ENCODE data around the gene CHST7.

CHST7 gene

DNA sequence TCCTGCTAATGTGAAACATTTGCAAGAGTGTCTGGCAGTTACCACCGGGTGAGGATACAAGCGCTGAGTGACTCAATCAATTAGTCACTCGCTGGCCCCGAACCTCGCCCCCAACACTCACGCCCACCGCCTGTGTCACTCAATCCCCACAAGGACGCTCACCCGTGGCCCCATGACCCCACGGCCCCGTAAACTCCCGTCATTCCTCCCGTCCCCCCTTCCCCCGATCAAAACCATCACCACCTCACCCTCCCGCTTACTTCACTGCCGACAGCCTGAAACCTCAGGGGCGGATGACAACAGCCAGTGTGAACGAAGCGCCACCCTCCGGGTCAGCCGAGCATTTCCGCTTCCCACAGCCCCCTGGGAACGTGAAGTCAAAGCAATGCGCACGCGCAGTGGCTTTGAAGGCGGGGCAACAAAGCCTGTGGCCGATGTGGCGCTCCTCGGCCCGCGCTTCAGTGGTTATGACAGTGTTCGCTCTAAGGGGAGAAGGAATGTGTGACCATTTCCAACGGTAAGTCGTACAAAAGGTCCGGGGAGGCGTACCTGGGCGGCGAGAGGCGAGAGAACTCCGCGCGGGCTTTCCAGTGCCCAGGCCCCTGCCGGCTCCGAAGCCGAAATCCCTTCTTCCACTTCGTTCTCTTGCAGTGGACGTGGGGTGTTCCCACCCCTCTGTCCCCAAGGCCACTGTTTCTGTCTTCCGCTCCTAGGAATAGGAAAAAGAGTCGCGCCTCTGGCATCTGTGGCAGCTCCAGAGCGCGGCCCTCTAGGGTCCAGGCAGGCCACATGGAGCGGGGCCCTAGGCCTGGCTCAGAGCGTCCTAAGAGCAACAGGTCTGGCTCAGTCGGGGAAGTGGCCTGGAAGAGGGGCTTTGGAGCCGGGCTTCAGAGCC, 28.2 kb upstream of the CHST7 start, which contains the start of gene ZNF674:
TSS of gene ZNF674 (minus strand) at position 311 of the 895 bp plus-strand sequence. CDS start 3,334 bp downstream, outside the sequence.
- no peaks in the 10 kb centered on the region for H3K9me3 ChIP-seq
- H3K27ac ChIP-seq, result peak within 1 kb of the TSS; percentile 87
- H3K4me3 ChIP-seq (ENCODE audit: low read depth in 1 of 2, low read length in 1 of 2), result peak within 1 kb of the TSS; percentile 68 to 81
- H3K4me1 ChIP-seq (ENCODE audit: control insufficient read depth in 1 of 2, insufficient read depth in 1 of 2, low read depth in 1 of 2, low read length in 1 of 2), result peaks cover 10 to 28% of the 10 kb centered on the region in 2 experiments
- no peaks in the 10 kb centered on the region for H3K36me3 ChIP-seq
- TF ChIP-seq, protein P1, sequence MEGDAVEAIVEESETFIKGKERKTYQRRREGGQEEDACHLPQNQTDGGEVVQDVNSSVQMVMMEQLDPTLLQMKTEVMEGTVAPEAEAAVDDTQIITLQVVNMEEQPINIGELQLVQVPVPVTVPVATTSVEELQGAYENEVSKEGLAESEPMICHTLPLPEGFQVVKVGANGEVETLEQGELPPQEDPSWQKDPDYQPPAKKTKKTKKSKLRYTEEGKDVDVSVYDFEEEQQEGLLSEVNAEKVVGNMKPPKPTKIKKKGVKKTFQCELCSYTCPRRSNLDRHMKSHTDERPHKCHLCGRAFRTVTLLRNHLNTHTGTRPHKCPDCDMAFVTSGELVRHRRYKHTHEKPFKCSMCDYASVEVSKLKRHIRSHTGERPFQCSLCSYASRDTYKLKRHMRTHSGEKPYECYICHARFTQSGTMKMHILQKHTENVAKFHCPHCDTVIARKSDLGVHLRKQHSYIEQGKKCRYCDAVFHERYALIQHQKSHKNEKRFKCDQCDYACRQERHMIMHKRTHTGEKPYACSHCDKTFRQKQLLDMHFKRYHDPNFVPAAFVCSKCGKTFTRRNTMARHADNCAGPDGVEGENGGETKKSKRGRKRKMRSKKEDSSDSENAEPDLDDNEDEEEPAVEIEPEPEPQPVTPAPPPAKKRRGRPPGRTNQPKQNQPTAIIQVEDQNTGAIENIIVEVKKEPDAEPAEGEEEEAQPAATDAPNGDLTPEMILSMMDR (IDR thresholded peaks at IDR 0.05), result peak; percentile 70
- no peaks in the 10 kb centered on the region for H3K27me3 ChIP-seq

DNA sequence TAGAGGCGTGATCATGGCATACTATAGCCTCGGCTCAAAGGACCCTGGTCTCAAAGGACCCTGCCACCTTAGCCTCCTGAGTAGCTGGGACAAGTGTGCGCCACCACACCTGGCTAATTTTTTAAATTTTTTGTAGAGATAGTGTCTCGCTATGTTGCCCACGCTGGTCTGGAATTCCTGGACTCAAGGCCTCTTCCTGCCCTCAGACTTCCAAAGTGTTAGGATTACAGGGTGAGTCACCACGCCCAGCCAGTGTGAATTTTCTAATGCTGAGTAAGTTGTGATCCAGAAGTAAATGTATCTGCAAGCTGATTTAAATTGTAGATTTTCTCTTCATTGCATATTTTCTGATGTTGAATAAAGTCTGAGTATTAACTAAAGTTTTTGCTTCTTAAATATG, 25.7 kb upstream of the CHST7 start:
- H3K27me3 ChIP-seq, result no peaks in the 10 kb centered on the region
- H3K36me3 ChIP-seq, result no peaks in the 10 kb centered on the region
- H3K27ac ChIP-seq, result no peak overlapping the region
- TF ChIP-seq, protein P1 (IDR thresholded peaks at IDR 0.05), result no peak
- peaks cover 10 to 28% of the 10 kb centered on the region in 2 experiments for H3K4me1 ChIP-seq (ENCODE audit: control insufficient read depth in 1 of 2, insufficient read depth in 1 of 2, low read depth in 1 of 2, low read length in 1 of 2)
- H3K9me3 ChIP-seq, result no peaks in the 10 kb centered on the region
- H3K4me3 ChIP-seq (ENCODE audit: low read depth in 1 of 2, low read length in 1 of 2), result no peak overlapping the region

DNA sequence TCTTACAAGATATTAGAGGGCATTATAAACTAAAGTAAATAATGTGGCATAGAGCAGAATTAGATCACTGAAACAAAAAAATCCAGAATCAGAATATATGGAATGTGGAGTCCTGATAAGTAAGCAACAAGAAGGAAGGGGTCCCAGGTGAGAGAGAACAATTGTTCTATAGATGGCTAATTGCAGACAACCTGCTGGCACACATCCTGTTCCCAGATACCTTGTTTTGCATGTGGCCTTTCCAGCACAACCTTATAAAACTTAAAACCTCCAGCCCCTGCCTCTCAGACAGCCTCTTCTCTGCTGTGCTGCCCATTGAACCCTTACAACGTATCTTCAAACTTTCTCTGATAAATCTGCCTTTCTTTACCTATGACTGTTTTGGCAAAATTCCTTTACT, 23.7 kb upstream of the CHST7 start:
- H3K27ac ChIP-seq, result no peak overlapping the region
- no peaks in the 10 kb centered on the region for H3K9me3 ChIP-seq
- peaks cover 8 to 10% of the 10 kb centered on the region in 2 experiments for H3K4me1 ChIP-seq (ENCODE audit: control insufficient read depth in 1 of 2, insufficient read depth in 1 of 2, low read depth in 1 of 2, low read length in 1 of 2)
- H3K36me3 ChIP-seq, result no peaks in the 10 kb centered on the region
- H3K4me3 ChIP-seq (ENCODE audit: low read depth in 1 of 2, low read length in 1 of 2), result no peak overlapping the region
- TF ChIP-seq, protein P1 (IDR thresholded peaks at IDR 0.05), result no peak
- H3K27me3 ChIP-seq, result no peaks in the 10 kb centered on the region

DNA sequence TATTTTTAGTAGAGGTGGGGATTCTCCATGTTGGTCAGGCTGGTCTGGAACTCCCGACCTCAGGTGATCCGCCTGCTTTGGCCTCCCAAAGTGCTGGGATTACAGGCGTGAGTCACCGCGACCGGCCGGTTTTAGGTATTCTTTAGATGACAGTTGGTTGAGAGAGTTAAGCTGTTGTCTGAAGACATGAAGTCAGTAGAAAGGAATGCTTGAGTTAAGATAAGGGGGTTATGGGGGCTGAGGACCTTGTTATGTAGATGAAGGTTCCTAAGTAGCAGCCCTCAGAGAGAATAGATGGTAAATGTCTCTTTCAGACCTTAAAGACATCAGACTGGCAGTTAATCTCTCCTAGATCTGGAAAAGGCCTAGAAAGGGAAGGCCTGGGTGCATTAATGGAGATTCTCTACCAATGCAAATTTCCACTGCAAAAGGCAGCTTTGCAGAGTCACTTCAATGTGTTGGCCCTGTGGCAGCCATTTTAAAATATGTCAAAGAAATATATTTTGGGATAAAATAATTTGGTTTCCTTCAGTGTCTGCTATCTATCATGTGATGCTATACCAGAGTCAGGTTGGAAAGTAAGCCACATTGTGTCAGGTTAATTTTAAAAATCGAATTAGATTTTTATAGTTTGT, 22.0 kb upstream of the CHST7 start:
- Histone ChIP-seq H3K27me3 (no peaks in the 10 kb centered on the region), H3K4me1 (ENCODE audit: control insufficient read depth in 1 of 2, insufficient read depth in 1 of 2, low read depth in 1 of 2, low read length in 1 of 2) (no peaks in the 10 kb centered on the region), H3K27ac (no peak overlapping the region), H3K36me3 (no peaks in the 10 kb centered on the region), H3K4me3 (ENCODE audit: low read depth in 1 of 2, low read length in 1 of 2) (no peak overlapping the region), H3K9me3 (no peaks in the 10 kb centered on the region)
- TF ChIP-seq, protein P1 (IDR thresholded peaks at IDR 0.05), result no peak

DNA sequence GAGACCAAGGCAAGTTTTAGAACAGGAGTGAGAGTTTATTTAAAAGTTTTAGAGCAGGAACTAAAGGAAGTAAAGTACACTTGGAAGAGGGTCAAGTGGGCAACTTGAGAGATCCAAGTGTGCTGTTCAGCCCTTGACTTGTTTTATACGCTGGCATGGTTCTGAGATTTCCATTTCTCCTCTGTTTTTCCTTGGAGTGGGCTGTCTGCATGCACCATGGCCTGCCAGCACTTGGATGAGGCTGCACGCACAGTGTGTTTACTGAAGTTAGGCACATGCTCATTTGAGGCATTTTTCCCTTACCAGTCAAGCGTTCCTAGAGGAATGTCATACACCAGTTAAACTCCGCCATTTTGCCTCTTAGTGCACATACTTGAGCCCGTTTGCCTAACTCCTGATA, 19.6 kb upstream of the CHST7 start:
- Histone ChIP-seq H3K27me3 (no peaks in the 10 kb centered on the region), H3K27ac (no peak overlapping the region), H3K4me3 (ENCODE audit: low read depth in 1 of 2, low read length in 1 of 2) (no peak overlapping the region), H3K4me1 (ENCODE audit: control insufficient read depth in 1 of 2, insufficient read depth in 1 of 2, low read depth in 1 of 2, low read length in 1 of 2) (no peaks in the 10 kb centered on the region), H3K9me3 (no peaks in the 10 kb centered on the region), H3K36me3 (no peaks in the 10 kb centered on the region)
- TF ChIP-seq, protein P1 (IDR thresholded peaks at IDR 0.05), result no peak
